Embryonic facial prominence (tissue), 1 donor: Measurements from ENCODE around the gene PTGDS.

ENCODE experiments used
- DNase-seq: peaks from one replicate; pipeline ENCODE4 v3.0.0-alpha.2; 2016; ENCODE audit errors: extremely low spot score

PTGDS gene

GRCh38 chr9:137021979-137022661, 44.8 kb downstream of the PTGDS start:
- no peak for DNase-seq

GRCh38 chr9:137022662-137023008, 45.3 kb downstream of the PTGDS start:
- DNase-seq, result no peak

GRCh38 chr9:137023157-137023556, 45.9 kb downstream of the PTGDS start:
- no peak for DNase-seq

DNA sequence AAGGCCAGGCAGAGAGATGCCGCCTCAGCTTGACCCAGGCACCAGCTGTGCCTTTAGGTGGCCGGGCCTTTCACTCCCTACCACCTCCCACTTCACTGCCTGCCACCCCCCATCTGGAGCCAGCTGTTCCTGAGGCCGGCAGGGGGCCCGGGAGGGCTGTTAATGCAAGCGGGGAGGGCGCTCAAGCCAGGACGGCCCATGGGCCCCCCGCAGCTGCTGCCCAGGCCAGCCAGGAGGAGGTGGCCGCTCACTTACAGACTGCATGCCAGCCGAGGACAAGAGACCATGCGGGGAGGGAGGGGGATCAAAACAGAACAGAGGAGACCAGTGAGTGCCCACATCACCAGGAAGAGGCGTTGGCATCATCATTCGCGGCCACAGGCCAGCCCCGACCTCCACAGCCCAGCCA, 46.3 kb downstream of the PTGDS start:
- no peak for DNase-seq

GRCh38 chr9:137025517-137025966, 48.2 kb downstream of the PTGDS start:
- DNase-seq, result no peak

DNA sequence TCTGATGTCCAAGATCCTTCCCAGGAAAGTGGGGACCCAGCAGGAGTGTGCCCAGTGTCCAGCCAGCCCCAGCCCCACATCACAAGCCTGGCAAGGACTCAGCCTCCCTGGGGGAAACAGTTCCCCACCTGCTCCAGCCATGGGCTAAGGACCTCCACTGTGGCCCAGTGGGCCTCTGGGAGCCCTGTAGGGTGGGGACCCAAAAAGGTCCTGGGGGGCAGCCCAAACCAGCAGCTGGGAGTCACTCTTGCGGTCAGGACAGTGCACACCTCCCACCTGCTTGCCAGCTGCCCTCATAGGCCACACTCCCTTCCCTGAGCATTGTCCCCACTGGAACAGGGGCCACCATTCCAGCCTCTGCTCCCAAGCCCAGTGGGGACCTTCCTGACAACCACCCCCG, 49.1 kb downstream of the PTGDS start:
- DNase-seq, result no peak

GRCh38 chr9:137026828-137027227, 49.5 kb downstream of the PTGDS start:
- no peak for DNase-seq

DNA sequence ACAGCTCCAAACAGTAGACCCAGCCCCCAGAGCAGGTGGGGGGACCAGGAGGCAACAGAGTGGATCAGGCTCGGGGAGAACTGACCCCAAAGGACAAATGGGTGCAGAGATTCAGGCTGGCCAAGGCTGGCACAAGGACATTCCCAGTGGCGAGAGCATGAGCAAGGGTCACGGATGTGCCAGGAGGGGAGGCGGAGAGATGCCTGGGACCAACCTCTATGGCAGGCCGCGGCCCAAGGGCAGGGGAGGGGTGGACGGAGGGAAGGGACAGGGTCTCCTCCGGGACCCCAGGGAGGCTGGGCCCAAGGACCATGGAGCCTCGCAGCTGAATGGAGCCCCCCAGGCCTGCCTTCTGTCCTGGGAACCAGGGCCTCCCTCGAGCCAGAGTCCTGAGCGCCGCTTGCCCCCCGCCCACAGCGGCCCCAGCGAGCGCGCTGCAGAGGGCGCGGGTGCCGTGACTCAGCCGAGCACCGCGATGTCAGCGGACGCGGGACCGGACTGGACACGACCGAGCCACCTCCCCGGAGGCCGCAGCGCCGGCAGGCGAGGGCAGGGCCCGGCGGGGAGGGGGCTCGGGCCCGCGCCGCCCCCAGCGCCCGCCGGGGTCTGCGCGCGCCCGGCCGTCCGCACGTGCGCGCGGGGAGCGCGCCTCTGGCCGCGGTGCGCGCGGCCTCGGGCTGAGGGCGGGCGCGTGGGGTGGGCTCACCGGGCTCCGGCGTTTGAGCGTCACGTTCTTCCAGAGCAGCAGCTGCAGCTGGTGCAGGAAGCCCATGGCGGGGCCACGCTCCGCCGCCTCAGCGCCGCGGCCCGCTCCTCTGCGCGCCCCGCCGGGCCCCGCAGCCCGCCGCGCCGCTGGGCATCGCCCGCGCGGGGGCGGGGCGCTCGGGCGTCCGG, 50.3 kb downstream of the PTGDS start, which contains the start of gene ABCA2:
ABCA2 (minus strand) TSS at position 869 of the 894 bp plus-strand sequence; CDS start at position 772, 97 bp downstream.
- DNase-seq, result no peak

DNA sequence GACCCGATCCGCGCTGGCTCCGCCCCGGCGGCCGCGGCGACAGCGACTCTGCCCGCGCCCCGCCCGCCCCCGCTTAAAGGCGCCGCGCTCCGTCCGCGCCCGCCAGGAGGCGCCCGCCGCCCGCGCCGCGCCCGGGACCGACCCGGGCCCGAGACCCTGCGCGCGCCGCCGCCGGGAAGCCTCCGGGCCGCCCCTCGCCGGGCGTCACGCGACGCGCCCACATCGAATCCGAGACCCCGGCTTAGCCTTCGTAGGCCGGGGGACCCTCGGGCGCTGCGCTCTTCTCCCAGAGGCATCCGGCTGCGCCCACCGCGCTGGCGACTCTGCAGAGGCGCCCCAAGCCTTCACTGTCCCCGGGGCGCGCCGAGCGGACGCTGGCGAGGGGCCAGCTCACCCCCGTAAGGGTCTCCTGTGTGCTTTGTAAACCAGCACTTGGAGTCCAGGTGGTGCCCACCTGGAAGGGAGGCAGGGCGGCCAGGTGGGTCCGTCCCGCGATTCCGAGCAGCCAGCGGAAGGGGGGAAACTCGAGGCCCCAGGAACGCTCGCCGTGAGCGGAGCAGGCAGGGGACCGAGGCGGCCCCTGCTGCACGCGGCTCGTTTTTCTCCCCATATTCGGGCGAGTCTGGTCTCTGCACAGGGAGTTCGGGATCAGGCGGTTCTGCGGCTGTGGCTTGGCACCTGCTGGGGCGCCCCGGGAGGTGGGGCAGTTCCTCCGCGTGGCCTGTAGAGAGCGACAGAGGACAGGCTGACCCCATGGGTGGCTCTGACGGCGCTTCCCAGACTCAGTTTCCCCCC, 51.2 kb downstream of the PTGDS start:
- no peak for DNase-seq

GRCh38 chr9:137029058-137029936, 52.0 kb downstream of the PTGDS start:
- DNase-seq, result no peak

- DNase-seq, result no peak
Measured at GRCh38 chr9:137030006-137030405, 52.7 kb downstream of the PTGDS start.

DNA sequence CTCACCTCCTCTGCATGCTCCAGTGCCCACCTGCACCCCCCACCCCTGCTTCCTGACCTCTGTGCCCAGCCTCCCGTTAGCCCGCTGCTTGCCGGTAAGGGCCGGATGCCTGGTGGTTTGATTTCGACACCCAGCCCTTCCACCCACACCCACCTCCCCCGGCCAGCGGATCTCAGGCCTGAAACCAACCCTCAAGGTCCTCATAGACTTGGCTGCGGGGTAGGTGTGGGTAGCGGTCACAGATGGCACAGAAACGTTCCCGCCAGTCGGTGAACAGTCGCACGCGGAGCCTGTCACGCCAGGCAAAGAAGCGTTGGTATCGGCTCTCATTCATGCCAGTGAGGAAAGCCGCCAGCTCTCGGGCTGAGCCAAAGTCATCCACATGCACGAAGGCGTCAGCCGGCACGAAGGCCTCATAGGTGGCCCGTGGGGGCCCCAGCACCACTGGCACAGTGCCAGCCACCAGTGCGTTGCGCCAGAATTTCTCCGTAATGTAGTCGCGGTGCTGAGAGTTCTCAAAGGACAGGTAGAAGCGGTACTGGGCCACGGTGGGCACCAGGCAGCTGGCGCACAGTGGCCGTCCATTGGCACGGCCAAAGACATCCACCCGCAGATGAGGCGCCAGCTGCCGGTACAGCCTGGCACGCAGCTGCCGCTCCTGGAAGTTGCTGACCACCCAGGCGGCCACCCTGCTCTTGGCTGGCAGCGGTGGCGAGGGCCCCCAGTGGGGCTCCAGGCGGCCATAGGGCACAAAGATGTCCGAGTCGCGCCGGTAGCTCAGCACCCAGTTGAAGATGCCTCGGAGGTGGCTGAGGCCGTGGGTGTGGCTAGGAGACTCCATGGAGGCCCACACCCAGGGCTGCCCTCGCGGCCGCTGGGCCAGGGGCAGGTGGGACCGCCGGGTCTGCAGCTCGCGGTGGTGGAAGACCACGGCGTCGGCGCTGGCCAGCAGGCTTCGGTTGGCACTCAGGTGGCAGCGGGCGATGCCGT, 53.5 kb downstream of the PTGDS start:
- DNase-seq, result no peak
